Activated naive CD8-positive, alpha-beta T cell treated with anti-CD3 and anti-CD28 coated beads for 36 hours (primary cell): ENCODE results near the gene TEF. TPM values are rescaled to one million over a fixed set of nuclear protein-coding genes. Genes with fewer than 3 reads are reported as not detected.

Source experiments
- DNase-seq: peaks from one replicate; pipeline ENCODE4 v3.0.0; 2021
- H3K27ac Mint-ChIP-seq: one replicate; pipeline ENCODE4 v1.8.0; 2022; ENCODE audit warnings: mild to moderate bottlenecking, moderate library complexity, mixed read lengths
- H3K27me3 Mint-ChIP-seq: one replicate; pipeline ENCODE4 v1.8.0; 2022; ENCODE audit warnings: mild to moderate bottlenecking, mixed read lengths
- H3K36me3 Mint-ChIP-seq: one replicate; pipeline ENCODE4 v1.8.0; 2021; ENCODE audit warnings: mild to moderate bottlenecking, mixed read lengths
- H3K4me1 Mint-ChIP-seq: one replicate; pipeline ENCODE4 v1.8.0; 2021; ENCODE audit warnings: mixed read lengths
- H3K4me3 Mint-ChIP-seq: one replicate; pipeline ENCODE4 v1.8.0; 2022; ENCODE audit warnings: mild to moderate bottlenecking, moderate library complexity, mixed read lengths
- H3K9me3 Mint-ChIP-seq: one replicate; pipeline ENCODE4 v1.8.0; 2022; ENCODE audit warnings: mixed read lengths
- total RNA-seq, 2 experiments: library from RNA; stranded (reverse); gene quantifications; one replicate each; pipeline ENCODE4 v1.2.3, GENCODE V29; 2021

Gene TEF
- total RNA-seq, 2 experiments from 2014 or later = 2.6 to 2.8 TPM

GRCh38 chr22:41364233-41364632 lies 17.5 kb upstream of the TEF start:
- H3K4me3 Mint-ChIP-seq = no peak overlapping the region

GRCh38 chr22:41364955-41365354 lies 16.8 kb upstream of the TEF start:
- no peak for DNase-seq
- Mint-ChIP-seq H3K4me3 (no peak overlapping the region), H3K9me3 (no peaks in the 10 kb centered on the region), H3K27me3 (peaks cover 12% of the 10 kb centered on the region), H3K36me3 (peaks cover under 1% of the 10 kb centered on the region), H3K4me1 (peaks cover 4% of the 10 kb centered on the region), H3K27ac (no peak overlapping the region)

More at GRCh38 chr22:41364233-41364632, 17.5 kb upstream of the TEF start:
- H3K36me3 Mint-ChIP-seq = peaks cover 1% of the 10 kb centered on the region
- H3K27me3 Mint-ChIP-seq = peaks cover 12% of the 10 kb centered on the region
- no peaks in the 10 kb centered on the region for H3K9me3 Mint-ChIP-seq
- H3K27ac Mint-ChIP-seq = no peak overlapping the region
- DNase-seq = no peak
- peaks cover 4% of the 10 kb centered on the region for H3K4me1 Mint-ChIP-seq

- peaks cover 4% of the 10 kb centered on the region for H3K4me1 Mint-ChIP-seq
- no peaks in the 10 kb centered on the region for H3K9me3 Mint-ChIP-seq
- peaks cover 12% of the 10 kb centered on the region for H3K27me3 Mint-ChIP-seq
- DNase-seq = no peak
- H3K27ac Mint-ChIP-seq = no peak overlapping the region
- H3K4me3 Mint-ChIP-seq = no peak overlapping the region
- no peaks in the 10 kb centered on the region for H3K36me3 Mint-ChIP-seq
These were observed 16.3 kb upstream of the TEF start for GRCh38 chr22:41365425-41365824.

GRCh38 chr22:41366323-41367029 lies 15.3 kb upstream of the TEF start:
- peaks cover 4% of the 10 kb centered on the region for H3K4me1 Mint-ChIP-seq
- peaks cover 12% of the 10 kb centered on the region for H3K27me3 Mint-ChIP-seq
- no peaks in the 10 kb centered on the region for H3K9me3 Mint-ChIP-seq
- no peak overlapping the region for H3K27ac Mint-ChIP-seq
- DNase-seq = no peak
- no peak overlapping the region for H3K4me3 Mint-ChIP-seq
- no peaks in the 10 kb centered on the region for H3K36me3 Mint-ChIP-seq

- Mint-ChIP-seq H3K9me3 (no peaks in the 10 kb centered on the region), H3K36me3 (no peaks in the 10 kb centered on the region), H3K4me3 (no peak overlapping the region), H3K27me3 (peaks cover 12% of the 10 kb centered on the region), H3K4me1 (peaks cover 4% of the 10 kb centered on the region), H3K27ac (no peak overlapping the region)
- peak; percentile 34 for DNase-seq
These were observed 14.6 kb upstream of the TEF start for GRCh38 chr22:41367039-41367679.

GRCh38 chr22:41367680-41368542 lies 13.8 kb upstream of the TEF start:
- no peak overlapping the region for H3K27ac Mint-ChIP-seq
- no peak overlapping the region for H3K4me3 Mint-ChIP-seq
- H3K4me1 Mint-ChIP-seq = peaks cover 4% of the 10 kb centered on the region
- no peaks in the 10 kb centered on the region for H3K9me3 Mint-ChIP-seq
- DNase-seq = no peak
- no peaks in the 10 kb centered on the region for H3K36me3 Mint-ChIP-seq
- peaks cover 12% of the 10 kb centered on the region for H3K27me3 Mint-ChIP-seq

GRCh38 chr22:41368543-41369423 lies 13.0 kb upstream of the TEF start:
- peaks cover 12% of the 10 kb centered on the region for H3K27me3 Mint-ChIP-seq
- H3K27ac Mint-ChIP-seq = no peak overlapping the region
- H3K36me3 Mint-ChIP-seq = no peaks in the 10 kb centered on the region
- no peaks in the 10 kb centered on the region for H3K9me3 Mint-ChIP-seq
- no peak overlapping the region for H3K4me3 Mint-ChIP-seq
- peaks cover 4% of the 10 kb centered on the region for H3K4me1 Mint-ChIP-seq
- DNase-seq = no peak

- H3K36me3 Mint-ChIP-seq = no peaks in the 10 kb centered on the region
- peaks cover 12% of the 10 kb centered on the region for H3K27me3 Mint-ChIP-seq
- no peaks in the 10 kb centered on the region for H3K9me3 Mint-ChIP-seq
- peaks cover 4% of the 10 kb centered on the region for H3K4me1 Mint-ChIP-seq
- DNase-seq = no peak
- no peak overlapping the region for H3K4me3 Mint-ChIP-seq
- H3K27ac Mint-ChIP-seq = no peak overlapping the region
These were observed 12.4 kb upstream of the TEF start for GRCh38 chr22:41369424-41369745.

- H3K36me3 Mint-ChIP-seq = no peaks in the 10 kb centered on the region
- no peak overlapping the region for H3K27ac Mint-ChIP-seq
- H3K27me3 Mint-ChIP-seq = peaks cover 12% of the 10 kb centered on the region
- peaks cover 4% of the 10 kb centered on the region for H3K4me1 Mint-ChIP-seq
- no peaks in the 10 kb centered on the region for H3K9me3 Mint-ChIP-seq
- DNase-seq = no peak
- no peak overlapping the region for H3K4me3 Mint-ChIP-seq
These were observed 11.9 kb upstream of the TEF start for GRCh38 chr22:41369837-41370236.

- no peak overlapping the region for H3K4me3 Mint-ChIP-seq
- no peaks in the 10 kb centered on the region for H3K36me3 Mint-ChIP-seq
- H3K9me3 Mint-ChIP-seq = no peaks in the 10 kb centered on the region
- DNase-seq = no peak
- H3K4me1 Mint-ChIP-seq = peaks cover 12% of the 10 kb centered on the region
- no peaks in the 10 kb centered on the region for H3K27me3 Mint-ChIP-seq
- H3K27ac Mint-ChIP-seq = no peak overlapping the region
These were observed 3.9 kb upstream of the TEF start for GRCh38 chr22:41377846-41378245.

GRCh38 chr22:41380993-41381328 lies 781 bp upstream of the TEF start:
- H3K36me3 Mint-ChIP-seq = no peaks in the 10 kb centered on the region
- peak overlapping the region; percentile 96 for H3K27ac Mint-ChIP-seq
- DNase-seq = no peak
- no peaks in the 10 kb centered on the region for H3K9me3 Mint-ChIP-seq
- H3K4me3 Mint-ChIP-seq = peak overlapping the region; percentile 84
- H3K4me1 Mint-ChIP-seq = peaks cover 16% of the 10 kb centered on the region
- no peaks in the 10 kb centered on the region for H3K27me3 Mint-ChIP-seq

GRCh38 chr22:41382098-41382578 lies 396 bp downstream of the TEF start:
- Mint-ChIP-seq H3K27me3 (no peaks in the 10 kb centered on the region), H3K4me1 (peaks cover 16% of the 10 kb centered on the region), H3K36me3 (no peaks in the 10 kb centered on the region), H3K27ac (peak overlapping the region; percentile 87), H3K9me3 (no peaks in the 10 kb centered on the region), H3K4me3 (peak overlapping the region; percentile 84)
- DNase-seq = peak; percentile 58

- Mint-ChIP-seq H3K27ac (peak overlapping the region; percentile 87), H3K9me3 (no peaks in the 10 kb centered on the region), H3K4me3 (peak overlapping the region; percentile 84), H3K4me1 (peaks cover 16% of the 10 kb centered on the region), H3K27me3 (no peaks in the 10 kb centered on the region), H3K36me3 (no peaks in the 10 kb centered on the region)
- DNase-seq = no peak
These were observed 868 bp downstream of the TEF start for GRCh38 chr22:41382610-41383009.

GRCh38 chr22:41383085-41383484 lies 1.3 kb downstream of the TEF start:
- Mint-ChIP-seq H3K36me3 (no peaks in the 10 kb centered on the region), H3K9me3 (no peaks in the 10 kb centered on the region), H3K4me3 (peak overlapping the region; percentile 84), H3K27me3 (no peaks in the 10 kb centered on the region), H3K4me1 (peaks cover 16% of the 10 kb centered on the region), H3K27ac (no peak overlapping the region)
- no peak for DNase-seq
